ENCODE results near the gene XAB2.

- TF ChIP-seq CTCF (IDR thresholded peaks at IDR 0.05) = no peak
- TF ChIP-seq EZH2 (IDR thresholded peaks at IDR 0.05; ENCODE audit: borderline replicate concordance, insufficient read depth, low read depth, low read length, poor library complexity, severe bottlenecking) = no peak
Observed at GRCh38 chr19:7607212-7607873, 22.0 kb downstream of the XAB2 start.

Measured in B cell (primary cell).